ENCODE data around the gene PRDM7.
"Not testable (repeated sequence)": the region's sequence is repeated elsewhere in the genome, so short reads cannot be mapped to it uniquely, and the experiment has no call there.

Gene PRDM7

GRCh38 chr16:90094791-90095190 is 17.7 kb upstream of the PRDM7 start:
- H3K36me3 ChIP-seq (ENCODE audit: control insufficient read depth, insufficient read depth, low read length); H3K27me3 ChIP-seq (replicated peaks; ENCODE audit: control insufficient read depth, insufficient read depth, low read length); H3K4me3 ChIP-seq (replicated peaks; ENCODE audit: low read depth, low read length); DNase-seq (ENCODE audit: extremely low read depth, insufficient read length): not testable (repeated sequence)

GRCh38 chr16:90094296-90094695 is 17.2 kb upstream of the PRDM7 start:
- DNase-seq (ENCODE audit: extremely low read depth, insufficient read length); H3K27me3 ChIP-seq (replicated peaks; ENCODE audit: control insufficient read depth, insufficient read depth, low read length); H3K36me3 ChIP-seq (ENCODE audit: control insufficient read depth, insufficient read depth, low read length); H3K4me3 ChIP-seq (replicated peaks; ENCODE audit: low read depth, low read length): not testable (repeated sequence)

- not testable (repeated sequence) for H3K36me3 ChIP-seq (ENCODE audit: control insufficient read depth, insufficient read depth, low read length); DNase-seq (ENCODE audit: extremely low read depth, insufficient read length); H3K4me3 ChIP-seq (replicated peaks; ENCODE audit: low read depth, low read length); H3K27me3 ChIP-seq (replicated peaks; ENCODE audit: control insufficient read depth, insufficient read depth, low read length)
Observed at GRCh38 chr16:90093799-90094198, 16.7 kb upstream of the PRDM7 start.

DNA sequence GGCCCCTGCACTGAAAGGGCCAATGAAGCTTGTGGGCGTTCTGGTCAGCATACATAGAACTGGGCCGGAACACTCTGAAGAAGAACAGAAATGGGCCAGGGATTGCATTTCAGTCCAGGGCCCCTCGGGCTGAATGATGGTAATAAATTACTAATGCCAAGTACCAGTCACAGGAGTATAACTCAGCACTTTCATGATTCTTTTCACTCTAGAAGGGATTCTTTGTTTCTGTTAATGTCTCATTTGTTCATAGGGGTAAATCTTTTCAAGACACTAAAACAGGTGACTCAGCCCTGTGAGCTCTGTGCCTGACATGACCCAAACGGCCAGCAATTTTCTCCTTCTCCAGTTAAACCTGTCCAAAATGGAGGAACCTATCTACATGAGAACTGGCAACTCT is 15.7 kb upstream of the PRDM7 start:
- not testable (repeated sequence) for H3K4me3 ChIP-seq (replicated peaks; ENCODE audit: low read depth, low read length); H3K27me3 ChIP-seq (replicated peaks; ENCODE audit: control insufficient read depth, insufficient read depth, low read length); DNase-seq (ENCODE audit: extremely low read depth, insufficient read length); H3K36me3 ChIP-seq (ENCODE audit: control insufficient read depth, insufficient read depth, low read length)

DNA sequence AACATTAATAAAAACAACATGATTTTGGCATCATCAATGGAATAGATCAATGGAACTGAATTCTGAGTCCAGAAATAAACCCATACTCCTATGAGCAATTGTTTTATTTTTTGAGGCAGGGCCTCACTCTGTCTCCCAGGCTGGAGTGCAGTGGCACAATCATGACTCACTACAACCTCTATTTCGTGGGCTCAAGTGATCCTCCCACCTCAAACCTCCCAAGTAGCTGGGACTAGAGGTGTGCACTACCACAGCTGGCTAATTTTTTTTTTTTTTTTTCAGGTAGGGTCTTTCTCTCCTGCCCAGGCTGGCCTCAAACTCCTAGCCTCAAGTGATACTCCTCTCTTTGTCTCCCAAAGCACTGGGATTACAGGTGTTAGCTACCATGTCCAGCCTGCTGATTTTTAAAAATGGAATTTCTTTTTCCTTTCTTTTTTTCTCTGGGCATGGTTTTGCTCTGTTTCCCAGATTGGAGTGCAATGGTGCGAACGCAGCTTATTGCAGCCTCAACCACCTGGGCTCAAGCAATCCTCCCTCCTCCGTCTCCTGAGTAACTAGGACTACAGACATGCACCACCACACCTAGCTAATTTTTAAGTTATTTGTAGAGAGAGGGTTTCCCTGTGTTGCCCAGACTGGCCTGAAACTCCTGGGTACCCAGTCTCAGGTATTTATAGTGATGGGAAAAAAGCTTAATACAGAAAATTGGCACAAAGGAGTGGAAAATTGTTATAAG is 7.3 kb upstream of the PRDM7 start:
- TF ChIP-seq CTCF (IDR thresholded peaks at IDR 0.05; ENCODE audit: insufficient read depth, low read length, poor library complexity, severe bottlenecking): no peak
- no peaks in the 10 kb centered on the region for H3K36me3 ChIP-seq (ENCODE audit: control insufficient read depth, insufficient read depth, low read length)
- no peak for DNase-seq (ENCODE audit: extremely low read depth, insufficient read length)
- H3K27me3 ChIP-seq (replicated peaks; ENCODE audit: control insufficient read depth, insufficient read depth, low read length): no peaks in the 10 kb centered on the region
- H3K4me3 ChIP-seq (replicated peaks; ENCODE audit: low read depth, low read length): no peak overlapping the region

GRCh38 chr16:90083139-90083538 is 6.0 kb upstream of the PRDM7 start:
- no peak for TF ChIP-seq CTCF (IDR thresholded peaks at IDR 0.05; ENCODE audit: insufficient read depth, low read length, poor library complexity, severe bottlenecking)
- H3K4me3 ChIP-seq (replicated peaks; ENCODE audit: low read depth, low read length): no peak overlapping the region
- H3K27me3 ChIP-seq (replicated peaks; ENCODE audit: control insufficient read depth, insufficient read depth, low read length): no peaks in the 10 kb centered on the region
- H3K36me3 ChIP-seq (ENCODE audit: control insufficient read depth, insufficient read depth, low read length): no peaks in the 10 kb centered on the region
- DNase-seq (ENCODE audit: extremely low read depth, insufficient read length): no peak

- Histone ChIP-seq H3K36me3 (ENCODE audit: control insufficient read depth, insufficient read depth, low read length) (no peaks in the 10 kb centered on the region), H3K27me3 (replicated peaks; ENCODE audit: control insufficient read depth, insufficient read depth, low read length) (no peaks in the 10 kb centered on the region), H3K4me3 (replicated peaks; ENCODE audit: low read depth, low read length) (no peak overlapping the region)
- no peak for TF ChIP-seq CTCF (IDR thresholded peaks at IDR 0.05; ENCODE audit: insufficient read depth, low read length, poor library complexity, severe bottlenecking)
- DNase-seq (ENCODE audit: extremely low read depth, insufficient read length): no peak
Observed at GRCh38 chr16:90081606-90081970, 4.5 kb upstream of the PRDM7 start.

GRCh38 chr16:90078579-90078895 is 1.4 kb upstream of the PRDM7 start:
- no peaks in the 10 kb centered on the region for H3K27me3 ChIP-seq (replicated peaks; ENCODE audit: control insufficient read depth, insufficient read depth, low read length)
- no peaks in the 10 kb centered on the region for H3K36me3 ChIP-seq (ENCODE audit: control insufficient read depth, insufficient read depth, low read length)
- no peak for TF ChIP-seq CTCF (IDR thresholded peaks at IDR 0.05; ENCODE audit: insufficient read depth, low read length, poor library complexity, severe bottlenecking)
- H3K4me3 ChIP-seq (replicated peaks; ENCODE audit: low read depth, low read length): no peak overlapping the region
- DNase-seq (ENCODE audit: extremely low read depth, insufficient read length): no peak

Measured in GM06990 (cell line).